GM21786 (cell line): ENCODE measurements around the gene LIPH.

ENCODE experiments used
- ATAC-seq: cut with Tn5 transposase; IDR thresholded peaks from one replicate; pipeline ENCODE4 v1.9.1; 2021; ENCODE audit not compliant: unreplicated experiment

Gene LIPH

DNA sequence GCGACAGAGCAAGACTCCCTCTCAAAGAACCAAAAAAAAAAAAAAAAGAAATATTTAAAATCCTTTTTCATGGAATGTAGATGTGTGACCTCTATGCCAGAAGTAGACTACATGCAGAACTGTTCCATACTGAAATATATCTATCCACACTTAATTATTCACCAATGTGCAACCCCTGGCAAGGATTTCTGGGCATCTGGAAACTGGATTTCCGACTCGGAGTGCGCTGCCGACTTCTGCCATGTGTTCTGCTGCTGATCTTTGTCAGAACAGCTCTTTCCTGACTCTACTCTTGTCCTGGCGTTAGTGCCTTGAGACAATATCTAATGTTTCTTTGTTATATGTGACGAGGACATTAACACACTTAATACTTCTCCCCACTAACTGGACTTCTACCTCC is 11.7 kb downstream of the LIPH start:
- no peak for ATAC-seq

DNA sequence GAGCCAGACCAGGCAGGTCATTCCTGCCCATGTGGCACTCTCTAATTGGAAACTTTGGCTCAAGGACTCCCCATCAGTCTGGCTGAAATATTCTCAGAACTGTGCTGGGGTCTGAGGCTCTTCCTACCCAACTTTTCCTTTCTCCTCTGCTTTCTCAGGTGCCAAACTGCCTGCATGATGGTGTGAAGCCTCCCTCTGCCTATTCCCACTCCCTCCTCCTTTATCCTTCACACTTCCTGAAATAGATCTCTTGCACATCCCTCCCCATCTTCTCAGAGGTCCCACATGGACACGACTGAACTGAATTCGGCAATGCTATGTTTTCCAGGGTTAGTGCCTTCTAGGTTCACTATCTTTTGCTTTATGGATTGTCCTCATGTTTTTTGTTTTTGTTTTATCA is 12.5 kb downstream of the LIPH start:
- no peak for ATAC-seq

DNA sequence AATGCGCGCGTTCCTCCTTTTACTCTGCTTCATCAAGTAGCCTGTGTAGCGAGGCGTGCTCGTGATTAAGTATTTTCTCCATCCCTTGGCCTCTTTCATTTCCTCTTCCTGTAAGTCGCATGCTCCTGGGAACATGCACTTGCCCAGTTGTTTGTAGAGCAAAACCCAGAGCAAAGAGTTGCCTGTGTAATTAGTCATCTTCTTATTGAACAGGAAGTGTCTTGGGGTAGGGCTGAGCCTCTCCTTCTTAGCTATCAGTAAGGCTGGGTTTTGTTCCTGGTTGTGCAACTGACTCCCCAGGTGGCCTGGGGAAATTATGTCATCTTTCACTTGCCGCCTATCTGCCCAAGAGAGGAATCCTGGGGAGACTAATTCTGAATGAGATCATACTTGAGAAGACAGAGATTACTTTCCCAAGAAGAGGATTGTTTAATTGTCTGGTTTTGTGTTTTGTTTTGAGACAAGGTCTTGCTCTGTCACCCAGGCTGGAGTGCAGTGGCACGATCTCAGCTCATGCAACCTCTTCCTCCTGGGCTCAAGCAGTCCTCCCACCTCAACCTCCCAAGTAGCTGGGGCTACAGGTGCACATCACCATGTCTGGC is 14.9 kb downstream of the LIPH start:
- ATAC-seq = peak; percentile 99

DNA sequence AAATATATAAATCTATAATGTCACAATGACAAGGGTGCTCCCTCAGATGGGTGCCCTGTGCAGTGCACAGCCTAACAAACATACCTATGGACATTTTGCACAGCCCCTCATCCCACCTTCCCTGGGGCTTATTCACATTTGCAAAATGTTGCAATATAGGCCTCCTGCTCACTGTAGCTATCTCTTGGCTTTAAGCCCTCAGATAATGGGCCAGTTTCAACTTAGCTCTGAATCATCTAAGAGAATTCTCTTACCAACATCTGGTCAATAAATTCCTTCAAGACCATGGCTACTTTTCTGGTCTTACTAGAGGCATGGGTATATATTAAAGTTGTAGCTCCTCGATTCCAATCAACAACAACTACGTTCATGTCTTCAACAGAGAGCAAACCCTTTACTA is 17.9 kb downstream of the LIPH start:
- ATAC-seq = no peak

DNA sequence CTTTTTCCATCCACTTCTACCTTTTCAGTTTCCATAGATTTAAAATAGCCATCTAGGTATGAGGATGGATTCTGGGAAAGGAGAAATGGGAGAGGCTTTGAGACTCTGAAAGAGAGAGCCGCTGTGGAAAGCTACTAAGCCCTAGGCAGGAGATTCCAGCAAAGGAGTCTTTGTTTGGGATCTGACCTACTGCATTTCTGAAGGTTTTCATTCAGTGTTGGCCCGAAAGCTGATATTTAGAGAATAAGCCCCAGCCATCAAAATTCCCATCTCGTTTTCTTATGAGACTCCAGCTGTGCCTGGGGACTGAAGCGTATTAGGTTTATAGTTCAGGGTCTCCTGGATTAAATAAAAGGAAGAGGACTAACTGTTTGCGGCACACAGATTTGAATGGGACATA is 19.5 kb downstream of the LIPH start:
- no peak for ATAC-seq

DNA sequence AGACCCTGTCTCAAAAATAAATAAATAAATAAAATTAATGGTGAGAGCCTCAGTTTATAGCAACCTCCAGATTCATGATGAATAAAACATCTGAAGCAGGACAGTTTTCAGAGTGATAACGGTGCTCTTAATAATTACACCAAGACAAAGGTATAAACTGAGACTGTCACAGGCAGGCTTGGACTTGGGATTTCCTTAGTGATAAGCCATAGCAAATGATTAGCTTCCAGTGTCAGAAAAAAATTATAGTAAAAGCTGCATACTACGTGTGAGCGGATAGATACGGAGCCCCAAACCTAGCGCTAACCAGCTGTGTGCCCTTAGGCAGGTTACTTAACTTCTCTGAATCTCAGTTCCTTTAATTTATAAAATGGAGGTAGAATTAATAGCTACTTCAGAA is 21.5 kb downstream of the LIPH start:
- no peak for ATAC-seq

DNA sequence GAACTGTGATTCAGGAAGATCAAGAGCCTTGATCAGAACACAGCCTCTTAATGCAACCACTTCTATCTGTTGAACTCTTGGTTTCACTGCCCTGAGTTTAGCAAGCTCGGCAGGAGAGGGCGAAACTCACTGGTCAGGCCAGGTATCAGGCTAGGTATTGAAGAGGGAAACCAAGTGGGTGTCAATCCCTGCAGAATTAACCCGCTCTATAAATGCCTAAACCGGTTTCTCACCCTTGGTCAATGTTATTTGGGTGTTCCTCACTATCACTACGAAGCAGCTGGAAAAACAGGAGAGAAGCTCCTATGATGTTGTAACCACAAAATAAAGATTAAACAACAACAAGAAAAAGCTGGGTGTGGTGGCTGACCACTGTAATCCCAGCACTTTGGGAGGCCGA is 23.9 kb downstream of the LIPH start:
- no peak for ATAC-seq

DNA sequence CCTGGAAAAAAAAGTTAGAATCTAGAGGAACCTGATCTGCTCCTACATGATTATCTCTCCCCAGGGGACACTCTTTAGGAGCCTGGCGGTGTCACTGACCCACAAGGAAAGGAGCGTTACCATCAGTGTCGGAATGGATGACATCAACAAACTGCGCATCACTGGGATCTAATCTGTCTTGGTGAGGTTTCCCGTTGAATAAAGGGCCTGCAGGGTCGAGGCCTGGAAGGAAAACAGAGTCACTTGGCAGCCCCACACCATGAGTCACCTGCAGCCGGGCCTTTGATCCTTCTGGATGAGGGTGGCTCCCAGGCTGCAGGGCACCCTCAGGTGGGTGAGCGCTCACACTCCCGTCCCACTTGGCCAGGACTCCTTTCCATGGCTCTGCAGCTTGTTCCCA is 25.0 kb downstream of the LIPH start:
- ATAC-seq = no peak

DNA sequence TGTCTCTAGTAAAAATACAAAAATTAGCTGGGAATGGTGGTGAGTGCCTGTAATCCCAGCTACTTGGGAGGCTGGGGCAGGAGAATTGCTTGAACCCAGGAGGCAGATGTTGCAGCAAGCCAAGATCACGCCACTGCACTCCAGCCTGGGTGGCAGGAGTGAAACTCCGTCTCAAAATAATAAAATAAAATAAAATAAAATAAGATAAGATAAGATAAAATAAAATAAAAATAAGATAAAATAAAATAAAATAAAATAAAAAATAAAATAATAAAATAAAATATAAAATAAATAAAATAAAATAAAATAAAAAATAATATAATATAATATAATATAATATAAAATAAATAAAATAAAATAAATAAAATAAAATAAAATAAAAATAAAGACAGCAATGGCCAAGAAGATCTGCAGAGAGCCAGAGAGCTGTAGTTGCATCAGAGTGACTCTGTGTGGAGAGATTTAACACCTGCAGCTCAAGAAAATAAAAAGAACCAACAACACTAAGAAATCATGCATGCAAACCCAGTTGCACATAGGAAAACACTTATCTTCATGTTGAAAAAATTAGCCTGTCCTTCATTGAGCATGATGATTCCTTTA is 25.9 kb downstream of the LIPH start:
- no peak for ATAC-seq

DNA sequence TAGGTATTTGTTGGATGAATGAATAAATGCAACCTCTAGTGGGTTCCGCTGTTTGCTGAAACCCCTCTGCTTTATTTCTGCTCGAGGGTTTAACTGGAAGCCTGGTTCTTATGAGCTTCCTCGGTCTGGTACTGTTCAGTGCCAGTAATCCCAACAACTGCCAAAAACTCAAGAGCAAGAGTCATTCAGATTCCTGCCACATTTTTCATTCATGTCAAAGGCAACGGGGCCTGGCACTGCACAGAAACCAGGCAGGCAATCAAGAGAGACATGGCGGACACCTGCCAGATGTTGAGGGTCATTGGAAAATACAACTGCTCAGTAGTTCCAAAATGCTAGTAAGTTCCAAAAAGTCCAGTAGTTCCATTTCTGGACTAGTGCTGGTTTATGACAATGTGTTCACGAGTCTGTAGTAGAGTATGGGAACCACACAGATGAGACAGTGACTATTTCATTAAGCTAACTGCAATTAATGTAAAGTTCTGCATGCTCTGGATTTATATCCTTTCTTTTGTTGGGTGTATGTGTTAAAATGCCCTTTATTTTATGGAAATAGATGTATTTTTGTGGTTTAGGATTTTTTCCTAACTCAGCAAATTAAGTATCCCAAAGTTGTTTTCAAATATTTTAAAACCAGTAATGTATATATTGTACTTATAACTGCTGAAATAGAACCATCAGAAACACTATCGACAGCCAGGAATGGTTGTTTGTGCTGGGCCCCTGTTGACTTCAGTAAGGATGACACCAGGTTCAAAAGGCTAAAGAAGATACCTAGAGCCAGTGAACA is 30.8 kb downstream of the LIPH start:
- ATAC-seq = no peak

DNA sequence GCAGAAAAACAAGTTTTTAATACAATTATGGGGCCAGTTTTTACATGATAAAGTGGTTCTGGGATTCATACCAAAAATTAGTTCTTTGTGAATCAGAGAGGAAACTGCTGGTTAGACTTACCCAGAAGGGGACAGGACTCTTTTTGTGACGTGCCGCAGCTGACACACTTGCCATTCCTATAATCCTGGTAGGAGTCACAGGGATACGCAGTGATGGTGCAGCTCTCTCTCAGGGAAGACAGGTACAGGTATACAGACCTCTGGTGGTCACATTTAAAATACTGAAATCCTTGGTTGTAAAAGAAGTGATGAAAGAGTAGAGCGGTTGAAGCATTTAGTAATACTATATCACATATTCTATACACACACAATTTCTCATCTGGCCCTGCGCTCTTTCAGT is 33.4 kb downstream of the LIPH start:
- no peak for ATAC-seq

DNA sequence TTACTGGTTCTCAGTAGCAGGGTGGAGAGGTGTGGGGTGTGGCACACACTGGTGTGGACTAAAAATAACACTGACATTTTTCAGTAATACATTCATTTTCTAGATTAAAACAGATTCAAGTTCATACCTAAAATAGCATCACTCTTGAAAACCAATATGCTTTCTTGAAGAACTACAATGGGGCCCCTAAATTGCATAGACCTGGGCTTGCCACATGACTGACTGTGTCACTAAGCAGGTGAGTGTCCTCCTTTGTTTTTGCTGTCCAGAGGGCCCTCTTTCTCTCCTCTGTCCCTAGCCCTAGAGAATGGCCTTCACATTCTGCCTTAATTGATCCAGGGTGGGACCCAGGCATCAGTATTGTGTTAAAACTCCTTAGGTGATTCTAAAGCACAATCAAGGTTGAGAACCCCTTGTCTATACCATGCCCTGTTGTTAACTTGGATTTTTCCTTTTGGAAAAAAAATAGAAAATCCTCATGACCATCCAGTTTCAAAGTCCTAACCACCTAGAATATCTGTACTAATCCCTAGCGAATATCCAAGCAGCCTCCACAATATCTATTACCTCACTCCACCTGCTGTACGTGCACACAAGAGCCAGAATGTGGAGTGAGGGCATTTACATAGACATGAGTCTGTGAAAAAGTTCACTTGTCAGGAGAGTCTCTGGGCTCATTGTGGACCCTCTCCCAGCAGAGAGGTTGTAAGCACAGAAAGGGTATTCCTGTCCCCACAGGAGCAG is 34.8 kb downstream of the LIPH start:
- no peak for ATAC-seq

DNA sequence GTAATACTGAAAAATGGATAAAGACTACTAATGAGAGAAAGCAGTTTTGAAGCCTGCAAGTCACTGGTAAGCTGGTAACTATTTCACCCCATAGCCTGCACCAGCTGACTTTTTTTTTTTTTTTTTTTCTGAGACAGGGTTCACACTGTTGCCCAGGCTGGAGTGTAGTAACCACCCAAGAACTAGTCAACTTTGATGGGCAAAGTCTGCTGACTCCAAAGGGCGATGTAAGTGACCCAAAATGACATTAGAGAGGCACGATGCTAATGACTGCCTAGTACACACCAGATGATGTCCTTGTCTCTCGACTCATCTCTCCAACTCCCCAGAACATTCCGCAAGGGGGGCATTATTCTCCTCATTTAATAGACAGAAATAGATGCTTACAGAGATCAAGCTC is 40.7 kb downstream of the LIPH start:
- ATAC-seq = no peak

DNA sequence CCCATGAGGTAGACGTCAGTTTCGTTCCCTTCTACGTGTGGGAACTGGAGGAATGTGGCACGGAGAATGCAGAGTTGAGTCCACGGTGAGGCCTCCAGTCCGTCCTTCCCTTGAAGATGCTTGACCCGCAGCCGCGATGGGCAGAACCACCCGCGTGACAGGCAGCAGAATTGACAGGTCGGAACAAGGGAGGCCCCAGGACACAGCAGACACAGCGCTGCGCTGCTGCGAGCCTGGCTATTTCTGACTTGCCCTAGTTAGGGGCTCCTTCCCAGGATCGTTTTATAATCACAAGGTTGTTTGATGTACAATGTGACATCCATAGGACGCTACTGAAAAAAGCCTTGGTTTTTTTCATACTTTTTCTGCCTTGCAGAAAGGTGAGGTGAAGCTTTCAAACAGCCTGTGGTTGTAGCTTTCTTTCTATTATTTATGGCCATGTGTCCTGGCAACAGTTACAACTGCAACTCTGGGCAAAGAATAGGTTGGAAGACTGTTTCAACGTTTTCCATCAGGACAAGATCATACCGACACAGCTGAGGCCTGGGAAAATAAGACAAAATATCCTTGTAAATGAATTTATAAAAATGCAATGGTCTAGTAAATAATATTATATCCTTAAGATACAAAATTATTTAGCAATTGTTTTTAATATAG is 43.9 kb downstream of the LIPH start:
- ATAC-seq = no peak

DNA sequence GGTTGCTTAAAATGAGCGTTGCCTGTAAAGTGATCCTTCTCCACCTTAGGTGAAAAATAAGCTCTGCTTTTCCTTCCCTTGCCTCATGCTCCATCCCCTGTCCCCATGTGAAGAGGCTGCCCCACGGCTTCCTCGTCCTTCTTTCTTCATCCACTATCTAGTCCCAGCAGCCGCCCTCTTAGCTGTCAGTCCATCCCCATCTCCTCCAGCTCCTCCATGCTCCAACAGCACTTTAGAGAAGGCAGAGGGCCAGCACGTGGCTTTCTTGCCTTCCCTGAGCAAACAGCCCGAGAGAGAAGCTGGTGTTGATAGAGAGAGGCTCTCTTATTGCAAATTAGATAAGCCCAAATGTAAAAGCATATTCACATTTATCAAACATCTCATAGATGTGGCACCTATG is 44.5 kb downstream of the LIPH start:
- no peak for ATAC-seq

DNA sequence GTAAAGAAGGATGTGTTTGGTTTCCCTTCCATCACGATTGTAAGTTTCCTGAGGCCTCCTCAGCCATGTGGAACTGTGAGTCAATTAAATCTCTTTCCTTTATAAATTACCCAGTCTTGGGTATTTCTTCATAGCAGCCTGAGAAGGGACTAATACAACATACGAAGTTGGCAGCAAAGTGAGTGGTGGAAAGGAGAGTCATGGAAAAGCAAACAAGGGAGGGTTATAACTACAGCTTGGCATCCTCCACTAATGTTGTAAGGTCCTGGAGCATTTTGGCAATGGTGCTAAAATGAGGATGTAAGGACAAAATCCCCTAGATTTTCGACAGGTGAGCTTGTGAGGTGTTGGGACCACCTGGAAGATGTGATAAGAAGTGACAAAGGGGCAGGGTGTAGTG is 47.8 kb downstream of the LIPH start:
- ATAC-seq = no peak

DNA sequence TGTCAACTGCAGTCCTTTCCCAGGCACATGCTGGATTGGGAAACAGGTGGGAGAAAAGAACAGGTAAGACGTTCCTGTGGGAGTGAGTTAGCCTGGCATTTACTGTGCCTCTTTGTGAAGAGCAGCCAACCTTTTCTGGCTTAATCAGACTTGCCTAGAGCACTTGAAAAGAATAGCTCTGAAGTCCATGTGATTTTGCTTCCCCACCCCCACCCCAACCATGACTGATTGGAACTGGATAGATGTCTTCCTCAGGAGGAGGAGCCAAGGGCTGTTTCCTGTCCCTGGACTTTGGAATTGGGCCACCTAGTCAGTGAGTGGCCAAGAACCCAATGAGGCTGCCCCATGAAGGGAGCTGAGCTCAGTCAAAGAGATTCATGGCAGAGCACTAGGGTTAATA is 48.9 kb downstream of the LIPH start:
- ATAC-seq = no peak

DNA sequence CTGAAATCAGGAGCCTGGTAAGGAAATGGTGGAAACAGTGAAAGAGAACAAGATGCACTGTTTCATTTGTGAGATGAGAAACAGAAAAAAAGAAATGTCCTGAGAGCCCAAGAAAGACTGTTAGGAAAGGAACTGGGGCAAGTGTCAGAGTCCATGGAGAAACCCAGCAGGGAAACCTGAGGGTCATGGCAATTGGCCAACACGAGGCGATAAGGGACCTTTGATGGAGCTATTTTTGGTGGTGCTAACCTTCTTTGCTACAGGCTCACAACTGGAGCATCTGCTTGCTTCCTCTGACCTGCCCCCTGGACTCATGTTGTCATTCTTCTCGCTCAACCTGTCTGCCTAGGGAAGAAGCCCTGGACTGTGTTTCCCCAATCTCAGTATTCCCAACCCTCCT is 49.4 kb downstream of the LIPH start:
- ATAC-seq = no peak

DNA sequence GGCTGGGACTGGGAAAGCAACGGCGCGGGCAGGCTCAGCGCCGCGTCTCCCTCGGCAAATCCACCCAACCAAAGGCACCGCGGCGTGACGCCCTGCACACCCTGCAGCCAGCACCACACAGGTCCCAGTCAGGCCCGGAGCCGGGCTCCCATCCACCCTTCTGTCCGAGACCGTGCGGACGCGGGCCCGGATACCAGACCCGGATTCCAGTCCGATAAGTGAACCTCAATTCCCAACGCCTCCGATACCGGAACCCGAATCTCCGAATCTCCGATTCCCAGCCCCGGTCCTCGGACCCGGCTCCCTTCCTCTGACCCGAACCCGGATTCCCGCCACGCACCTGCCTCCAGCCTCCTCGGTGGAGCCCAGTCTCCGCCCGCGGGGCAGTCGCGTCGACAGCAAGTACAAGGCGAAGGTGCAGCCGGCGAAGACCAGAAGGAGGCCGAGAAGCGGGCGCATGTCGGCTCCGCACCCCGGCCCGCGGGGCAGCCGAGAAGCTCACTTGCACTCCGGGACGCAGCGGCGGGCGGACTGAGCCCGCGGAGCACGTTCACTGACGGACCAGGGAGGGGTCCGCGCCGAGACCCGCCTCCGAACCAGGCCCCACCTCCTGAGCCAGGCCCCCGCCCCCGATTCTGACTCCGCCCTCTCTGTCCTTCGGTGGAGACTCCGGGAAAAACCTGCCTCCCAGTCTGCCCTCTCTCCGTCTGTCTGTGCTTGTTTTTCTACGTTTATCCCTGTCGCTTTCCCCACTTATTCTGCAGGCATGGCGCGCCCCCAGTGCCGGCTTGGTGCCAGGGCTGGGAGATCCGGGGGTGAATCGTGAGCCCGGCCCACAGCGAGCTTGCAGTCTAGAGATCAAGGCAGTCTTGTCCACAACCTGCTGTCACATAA is 53.6 kb downstream of the LIPH start, which contains the start of gene TMEM41A:
TSS of gene TMEM41A (minus strand) at position 533 of the 894 bp plus-strand sequence. CDS start at position 459, 74 bp downstream.
- ATAC-seq = peak; percentile 96

DNA sequence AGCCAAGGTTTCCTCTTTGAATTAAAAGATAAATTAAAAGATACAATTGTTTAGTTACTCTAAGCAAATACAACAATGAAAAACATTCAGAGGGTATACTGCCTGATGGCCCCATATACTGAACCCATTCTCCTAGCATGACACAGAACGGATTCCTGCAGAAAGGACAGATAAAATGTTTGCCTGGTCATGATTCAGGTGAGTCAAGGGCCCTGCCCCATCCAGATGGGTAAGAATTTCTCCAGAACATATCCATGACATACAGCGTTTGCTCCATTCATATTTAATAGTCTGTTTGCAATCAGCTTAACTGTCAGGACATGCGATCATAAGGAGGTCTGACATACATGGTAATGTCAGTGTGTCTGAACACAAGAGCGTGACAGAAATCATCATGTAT is 62.1 kb downstream of the LIPH start:
- no peak for ATAC-seq
